ENCODE measurements around the gene PARP4. TPM values are rescaled to one million over a fixed set of nuclear protein-coding genes. Genes with fewer than 3 reads are reported as not detected.
"Not testable (repeated sequence)": the region's sequence is repeated elsewhere in the genome, so short reads cannot be mapped to it uniquely, and the experiment has no call there.

PARP4 gene
- total and polyA plus RNA-seq, 12 donors: 19.8 to 92.2 (median 62.6) TPM

GRCh38 chr13:24450530-24450929, 62.0 kb downstream of the PARP4 start:
- no peak for DNase-seq
- Histone ChIP-seq H3K4me3 (no peak overlapping the region), H3K4me1 (replicated peaks in 1 of 2) (no peaks in the 10 kb centered on the region), H3K9me3 (replicated peaks in 1 of 3) (no peaks in the 10 kb centered on the region), H3K36me3 (replicated peaks in 1 of 2) (peaks cover 0 to 66% of the 10 kb centered on the region in 2 donors), H3K27ac (no peak overlapping the region), H3K27me3 (no peaks in the 10 kb centered on the region)
- 82 to 89% (median 85%) methylated on average over 6 of the region's 6 CpGs for WGBS, 4 donors
- TF ChIP-seq POLR2A (IDR thresholded peaks at IDR 0.05) (no peak), CTCF (IDR thresholded peaks at IDR 0.05) (no peak)
- intact Hi-C loops (cut with DNase I): no loop called here

- H3K27ac ChIP-seq; H3K27me3 ChIP-seq; DNase-seq; intact Hi-C loops (cut with DNase I); H3K4me1 ChIP-seq (replicated peaks in 1 of 2); H3K9me3 ChIP-seq (replicated peaks in 1 of 3); H3K4me3 ChIP-seq: not testable (repeated sequence)
- 87 to 95% (median 91%) methylated on average over 9 of the region's 9 CpGs for WGBS, 4 donors
- peaks cover 0 to 52% of the 10 kb centered on the region in 2 donors for H3K36me3 ChIP-seq (replicated peaks in 1 of 2)
Measured at GRCh38 chr13:24444851-24445250, 67.7 kb downstream of the PARP4 start.

- TF ChIP-seq POLR2A (IDR thresholded peaks at IDR 0.05) (no peak), CTCF (IDR thresholded peaks at IDR 0.05) (no peak)
- no peaks in the 10 kb centered on the region for H3K27me3 ChIP-seq
- intact Hi-C loops (cut with DNase I): no loop called here
- no peak for DNase-seq
- WGBS, 4 donors: 89 to 94% (median 92%) methylated on average over 4 of the region's 4 CpGs
- H3K4me3 ChIP-seq: no peak overlapping the region
- H3K4me1 ChIP-seq (replicated peaks in 1 of 2): no peaks in the 10 kb centered on the region
- peaks cover 0 to 60% of the 10 kb centered on the region in 2 donors for H3K36me3 ChIP-seq (replicated peaks in 1 of 2)
- H3K9me3 ChIP-seq (replicated peaks in 1 of 3): no peaks in the 10 kb centered on the region
- no peak overlapping the region for H3K27ac ChIP-seq
Measured at GRCh38 chr13:24443366-24443765, 69.2 kb downstream of the PARP4 start.

GRCh38 chr13:24426045-24426444, 86.5 kb downstream of the PARP4 start:
- H3K27ac ChIP-seq; H3K9me3 ChIP-seq (replicated peaks in 1 of 3); DNase-seq; intact Hi-C loops (cut with DNase I); H3K4me3 ChIP-seq; H3K4me1 ChIP-seq (replicated peaks in 1 of 2); H3K27me3 ChIP-seq: not testable (repeated sequence)
- 92 to 100% (median 97%) methylated on average over 2 to 3 of the region's 3 CpGs for WGBS, 4 donors
- peaks cover 0 to 26% of the 10 kb centered on the region in 2 donors for H3K36me3 ChIP-seq (replicated peaks in 1 of 2)

GRCh38 chr13:24419668-24420067, 92.9 kb downstream of the PARP4 start:
- intact Hi-C loops (cut with DNase I); H3K4me3 ChIP-seq; H3K27me3 ChIP-seq; H3K9me3 ChIP-seq (replicated peaks in 1 of 3); H3K4me1 ChIP-seq (replicated peaks in 1 of 2); DNase-seq; H3K27ac ChIP-seq: not testable (repeated sequence)
- 81 to 91% (median 86%) methylated on average over 6 of the region's 6 CpGs for WGBS, 4 donors
- peaks cover 0 to 20% of the 10 kb centered on the region in 2 donors for H3K36me3 ChIP-seq (replicated peaks in 1 of 2)

GRCh38 chr13:24407844-24408243, 104.7 kb downstream of the PARP4 start:
- no peak for TF ChIP-seq POLR2A (IDR thresholded peaks at IDR 0.05)
- no peak for TF ChIP-seq CTCF (IDR thresholded peaks at IDR 0.05)
- no peaks in the 10 kb centered on the region for H3K27me3 ChIP-seq
- no peaks in the 10 kb centered on the region for H3K36me3 ChIP-seq (replicated peaks in 1 of 2)
- no peak overlapping the region for H3K4me3 ChIP-seq
- H3K27ac ChIP-seq: no peak overlapping the region
- H3K9me3 ChIP-seq (replicated peaks in 1 of 3): no peaks in the 10 kb centered on the region
- no peak for DNase-seq
- intact Hi-C loops (cut with DNase I): no loop called here
- WGBS, 4 donors: 64 to 73% (median 67%) methylated on average over 3 of the region's 3 CpGs
- no peaks in the 10 kb centered on the region for H3K4me1 ChIP-seq (replicated peaks in 1 of 2)

Data from adrenal gland (tissue), 12 donors.